ENCODE data around the gene CER1.

CER1 gene

GRCh38 chr9:14747111-14747510 lies 24.6 kb upstream of the CER1 start:
- DNase-seq (ENCODE audit: low read depth): no peak
- TF ChIP-seq CTCF (IDR thresholded peaks at IDR 0.05; ENCODE audit: insufficient read depth, low read depth, low read length, missing control alignments): no peak

GRCh38 chr9:14746626-14747025 lies 24.1 kb upstream of the CER1 start:
- TF ChIP-seq CTCF (IDR thresholded peaks at IDR 0.05; ENCODE audit: insufficient read depth, low read depth, low read length, missing control alignments): no peak

More at GRCh38 chr9:14747111-14747510, 24.6 kb upstream of the CER1 start:
- no peak overlapping the region for H3K4me3 ChIP-seq (ENCODE audit: low read depth, low read length)

GRCh38 chr9:14744768-14745167 lies 22.2 kb upstream of the CER1 start:
- H3K4me3 ChIP-seq (ENCODE audit: low read depth, low read length): no peak overlapping the region
- DNase-seq (ENCODE audit: low read depth): no peak
- no peak for TF ChIP-seq CTCF (IDR thresholded peaks at IDR 0.05; ENCODE audit: insufficient read depth, low read depth, low read length, missing control alignments)

More at GRCh38 chr9:14746626-14747025, 24.1 kb upstream of the CER1 start:
- DNase-seq (ENCODE audit: low read depth): no peak
- H3K4me3 ChIP-seq (ENCODE audit: low read depth, low read length): no peak overlapping the region

GRCh38 chr9:14741369-14741768 lies 18.8 kb upstream of the CER1 start:
- TF ChIP-seq CTCF (IDR thresholded peaks at IDR 0.05; ENCODE audit: insufficient read depth, low read depth, low read length, missing control alignments): no peak
- DNase-seq (ENCODE audit: low read depth): no peak
- H3K4me3 ChIP-seq (ENCODE audit: low read depth, low read length): no peak overlapping the region

- no peak for DNase-seq (ENCODE audit: low read depth)
- TF ChIP-seq CTCF (IDR thresholded peaks at IDR 0.05; ENCODE audit: insufficient read depth, low read depth, low read length, missing control alignments): no peak
- H3K4me3 ChIP-seq (ENCODE audit: low read depth, low read length): no peak overlapping the region
These were observed 10.6 kb upstream of the CER1 start for GRCh38 chr9:14733133-14733532.

- DNase-seq (ENCODE audit: low read depth): no peak
- TF ChIP-seq CTCF (IDR thresholded peaks at IDR 0.05; ENCODE audit: insufficient read depth, low read depth, low read length, missing control alignments): no peak
- H3K4me3 ChIP-seq (ENCODE audit: low read depth, low read length): no peak overlapping the region
These were observed 8.9 kb upstream of the CER1 start for GRCh38 chr9:14731294-14731981.

GRCh38 chr9:14730461-14730898 lies 7.9 kb upstream of the CER1 start:
- TF ChIP-seq CTCF (IDR thresholded peaks at IDR 0.05; ENCODE audit: insufficient read depth, low read depth, low read length, missing control alignments): no peak
- H3K4me3 ChIP-seq (ENCODE audit: low read depth, low read length): no peak overlapping the region
- DNase-seq (ENCODE audit: low read depth): no peak
